ENCODE measurements around the gene HSPBP1. TPM values are rescaled to one million over a fixed set of nuclear protein-coding genes. Genes with fewer than 3 reads are reported as not detected.

HSPBP1 gene
- total and polyA plus RNA-seq, 2 of the 13 experiments (the other 11 are each of a cell fraction or from before 2014, with no cell fraction given), result 22.3 to 33.7 TPM

DNA sequence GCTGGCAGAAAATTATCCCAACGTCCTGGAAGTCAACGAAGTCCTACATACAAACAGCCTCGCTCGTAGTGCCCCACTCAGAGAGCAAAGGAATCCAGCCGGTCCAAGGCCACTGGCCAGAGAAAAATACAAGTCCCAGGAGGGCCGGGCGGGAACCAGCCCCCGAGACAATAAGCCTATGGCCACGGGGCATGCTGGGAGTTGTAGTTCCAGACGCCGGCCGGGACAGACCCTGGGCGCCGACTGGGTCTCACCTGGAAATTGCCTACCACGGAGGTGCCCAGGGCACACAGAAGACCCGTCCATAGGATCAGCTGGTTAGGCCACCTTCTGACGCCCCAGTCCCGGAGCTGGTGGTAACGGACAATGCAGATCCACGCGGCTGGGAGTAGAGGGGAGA lies 39.9 kb upstream of the HSPBP1 start:
- WGBS (ENCODE audit: low lambda C conversion rate), result 69% methylated on average over 21 of the region's 21 CpGs
- Histone ChIP-seq H3K4me2 (ENCODE audit: low read depth, low read length) (no peak overlapping the region), H3K4me1 (ENCODE audit: insufficient read depth, low read length) (peaks cover 35% of the 10 kb centered on the region), H3K79me2 (ENCODE audit: insufficient read depth, low read length) (no peaks in the 10 kb centered on the region), H3K27me3 (ENCODE audit: control insufficient read depth in 1 of 2, insufficient read depth in 2 of 2, low read length in 2 of 2) (no peaks in the 10 kb centered on the region; a peak in 1 of 5 replicates), H4K20me1 (ENCODE audit: insufficient read depth, low read length) (no peaks in the 10 kb centered on the region), H2AFZ (ENCODE audit: low read length) (no peak overlapping the region), H3K27ac (ENCODE audit: extremely low read length, insufficient read depth, low read length) (no peak overlapping the region), H3K36me3 (replicated peaks in 1 of 2; ENCODE audit: control insufficient read depth in 1 of 2, insufficient read depth in 2 of 2, low read length in 2 of 2) (no peaks in the 10 kb centered on the region), H3K9ac (ENCODE audit: insufficient read depth, low read depth, low read length) (no peak overlapping the region), H3K9me3 (ENCODE audit: low read length) (no peaks in the 10 kb centered on the region), H3K4me3 (replicated peaks in 1 of 3; ENCODE audit: insufficient read depth in 1 of 3, low read depth in 2 of 3, low read length in 3 of 3) (no peak overlapping the region)
- POLR2A ChIA-PET, result no interaction called here
- DNase-seq (ENCODE audit: low spot score) (no peak), ATAC-seq (peak; percentile 63), FAIRE-seq (no peak)
- in situ Hi-C loops (cut with HindIII; ENCODE audit: extremely low pct_ligation_motif_present, low pct_unique_long_range_greater_than_20kb) (no loop called here), intact Hi-C loops (cut with micrococcal nuclease; ENCODE audit: unreplicated experiment) (no loop called here)
- CTCF ChIA-PET (ENCODE audit: low intra/inter-chr PET ratio, low total read pairs), result no interaction called here
- no TSS peak for BruUV-seq (replicated peaks)
- TF ChIP-seq ZNF883 (CRISPR knock-in tag; IDR thresholded peaks at IDR 0.05; ENCODE audit: not compliant biosample characterization), result no peak
- TF ChIP-seq PHF21A (CRISPR knock-in tag; IDR thresholded peaks at IDR 0.05), result no peak
- TF ChIP-seq ZFP36L2 (CRISPR knock-in tag; IDR thresholded peaks at IDR 0.05), result no peak
- TF ChIP-seq XBP1 (CRISPR knock-in tag; IDR thresholded peaks at IDR 0.05), result no peak
- TF ChIP-seq, protein P1, sequence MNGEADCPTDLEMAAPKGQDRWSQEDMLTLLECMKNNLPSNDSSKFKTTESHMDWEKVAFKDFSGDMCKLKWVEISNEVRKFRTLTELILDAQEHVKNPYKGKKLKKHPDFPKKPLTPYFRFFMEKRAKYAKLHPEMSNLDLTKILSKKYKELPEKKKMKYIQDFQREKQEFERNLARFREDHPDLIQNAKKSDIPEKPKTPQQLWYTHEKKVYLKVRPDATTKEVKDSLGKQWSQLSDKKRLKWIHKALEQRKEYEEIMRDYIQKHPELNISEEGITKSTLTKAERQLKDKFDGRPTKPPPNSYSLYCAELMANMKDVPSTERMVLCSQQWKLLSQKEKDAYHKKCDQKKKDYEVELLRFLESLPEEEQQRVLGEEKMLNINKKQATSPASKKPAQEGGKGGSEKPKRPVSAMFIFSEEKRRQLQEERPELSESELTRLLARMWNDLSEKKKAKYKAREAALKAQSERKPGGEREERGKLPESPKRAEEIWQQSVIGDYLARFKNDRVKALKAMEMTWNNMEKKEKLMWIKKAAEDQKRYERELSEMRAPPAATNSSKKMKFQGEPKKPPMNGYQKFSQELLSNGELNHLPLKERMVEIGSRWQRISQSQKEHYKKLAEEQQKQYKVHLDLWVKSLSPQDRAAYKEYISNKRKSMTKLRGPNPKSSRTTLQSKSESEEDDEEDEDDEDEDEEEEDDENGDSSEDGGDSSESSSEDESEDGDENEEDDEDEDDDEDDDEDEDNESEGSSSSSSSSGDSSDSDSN (CRISPR knock-in tag; IDR thresholded peaks at IDR 0.05), result no peak
- TF ChIP-seq SUZ12 (IDR thresholded peaks at IDR 0.05; ENCODE audit: low read depth, low read length), result peak; percentile 82
- TF ChIP-seq ZNF343 (CRISPR knock-in tag; IDR thresholded peaks at IDR 0.05), result no peak
- TF ChIP-seq, protein P2, sequence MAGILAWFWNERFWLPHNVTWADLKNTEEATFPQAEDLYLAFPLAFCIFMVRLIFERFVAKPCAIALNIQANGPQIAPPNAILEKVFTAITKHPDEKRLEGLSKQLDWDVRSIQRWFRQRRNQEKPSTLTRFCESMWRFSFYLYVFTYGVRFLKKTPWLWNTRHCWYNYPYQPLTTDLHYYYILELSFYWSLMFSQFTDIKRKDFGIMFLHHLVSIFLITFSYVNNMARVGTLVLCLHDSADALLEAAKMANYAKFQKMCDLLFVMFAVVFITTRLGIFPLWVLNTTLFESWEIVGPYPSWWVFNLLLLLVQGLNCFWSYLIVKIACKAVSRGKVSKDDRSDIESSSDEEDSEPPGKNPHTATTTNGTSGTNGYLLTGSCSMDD (CRISPR knock-in tag; IDR thresholded peaks at IDR 0.05), result no peak
- TF ChIP-seq GABPB1 (CRISPR knock-in tag; IDR thresholded peaks at IDR 0.05), result peak; percentile 64
- TF ChIP-seq ZSCAN25 (CRISPR knock-in tag; IDR thresholded peaks at IDR 0.05), result no peak
- TF ChIP-seq ZNF577 (CRISPR knock-in tag; IDR thresholded peaks at IDR 0.05; ENCODE audit: borderline replicate concordance, low read depth), result no peak
- no peak for TF ChIP-seq SMC3 (IDR thresholded peaks at IDR 0.05; ENCODE audit: low read length)
- TF ChIP-seq AGO2 (optimal IDR thresholded peaks at IDR 0.05; ENCODE audit: low read depth, low read length), result no peak
- TF ChIP-seq ZFP62 (CRISPR knock-in tag; IDR thresholded peaks at IDR 0.05), result no peak
- TF ChIP-seq, protein P3, sequence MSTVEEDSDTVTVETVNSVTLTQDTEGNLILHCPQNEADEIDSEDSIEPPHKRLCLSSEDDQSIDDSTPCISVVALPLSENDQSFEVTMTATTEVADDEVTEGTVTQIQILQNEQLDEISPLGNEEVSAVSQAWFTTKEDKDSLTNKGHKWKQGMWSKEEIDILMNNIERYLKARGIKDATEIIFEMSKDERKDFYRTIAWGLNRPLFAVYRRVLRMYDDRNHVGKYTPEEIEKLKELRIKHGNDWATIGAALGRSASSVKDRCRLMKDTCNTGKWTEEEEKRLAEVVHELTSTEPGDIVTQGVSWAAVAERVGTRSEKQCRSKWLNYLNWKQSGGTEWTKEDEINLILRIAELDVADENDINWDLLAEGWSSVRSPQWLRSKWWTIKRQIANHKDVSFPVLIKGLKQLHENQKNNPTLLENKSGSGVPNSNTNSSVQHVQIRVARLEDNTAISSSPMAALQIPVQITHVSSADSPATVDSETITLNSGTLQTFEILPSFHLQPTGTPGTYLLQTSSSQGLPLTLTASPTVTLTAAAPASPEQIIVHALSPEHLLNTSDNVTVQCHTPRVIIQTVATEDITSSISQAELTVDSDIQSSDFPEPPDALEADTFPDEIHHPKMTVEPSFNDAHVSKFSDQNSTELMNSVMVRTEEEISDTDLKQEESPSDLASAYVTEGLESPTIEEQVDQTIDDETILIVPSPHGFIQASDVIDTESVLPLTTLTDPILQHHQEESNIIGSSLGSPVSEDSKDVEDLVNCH (CRISPR knock-in tag; IDR thresholded peaks at IDR 0.05), result no peak
- TF ChIP-seq, protein P4, sequence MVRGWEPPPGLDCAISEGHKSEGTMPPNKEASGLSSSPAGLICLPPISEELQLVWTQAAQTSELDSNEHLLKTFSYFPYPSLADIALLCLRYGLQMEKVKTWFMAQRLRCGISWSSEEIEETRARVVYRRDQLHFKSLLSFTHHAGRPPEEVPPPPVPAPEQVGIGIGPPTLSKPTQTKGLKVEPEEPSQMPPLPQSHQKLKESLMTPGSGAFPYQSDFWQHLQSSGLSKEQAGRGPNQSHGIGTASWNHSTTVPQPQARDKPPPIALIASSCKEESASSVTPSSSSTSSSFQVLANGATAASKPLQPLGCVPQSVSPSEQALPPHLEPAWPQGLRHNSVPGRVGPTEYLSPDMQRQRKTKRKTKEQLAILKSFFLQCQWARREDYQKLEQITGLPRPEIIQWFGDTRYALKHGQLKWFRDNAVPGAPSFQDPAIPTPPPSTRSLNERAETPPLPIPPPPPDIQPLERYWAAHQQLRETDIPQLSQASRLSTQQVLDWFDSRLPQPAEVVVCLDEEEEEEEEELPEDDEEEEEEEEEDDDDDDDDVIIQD (CRISPR knock-in tag; IDR thresholded peaks at IDR 0.05; ENCODE audit: low read depth), result no peak
- no peak for TF ChIP-seq FOXO1 (CRISPR knock-in tag; IDR thresholded peaks at IDR 0.05)
- no peak for TF ChIP-seq ZNF773 (CRISPR knock-in tag; IDR thresholded peaks at IDR 0.05; ENCODE audit: borderline replicate concordance)

Data from HepG2 (cell line).